Measurements from ENCODE around the gene ANGPTL5. TPM values are rescaled to one million over a fixed set of nuclear protein-coding genes. Genes with fewer than 3 reads are reported as not detected.

ANGPTL5 gene
- total RNA-seq, result not detected

DNA sequence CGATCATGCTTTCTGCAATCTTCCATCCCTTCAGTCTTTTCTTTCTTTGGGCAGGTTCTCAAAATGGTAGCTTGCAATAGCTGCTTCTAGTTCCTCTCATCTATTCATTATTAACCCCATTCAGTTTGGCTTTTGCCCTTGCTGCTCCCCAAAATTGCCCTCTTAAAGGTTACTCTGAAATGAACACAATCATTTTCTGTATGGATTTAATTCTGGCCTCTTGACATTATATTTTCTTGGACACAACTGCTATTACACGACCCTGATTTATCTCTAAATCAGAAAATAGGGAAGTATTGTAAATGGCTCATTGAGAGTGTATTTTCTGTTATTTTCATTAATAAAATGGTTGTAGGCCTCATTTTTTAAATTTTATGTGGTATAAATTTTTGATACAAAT is at the start of gene ANGPTL5:
TSS of gene ANGPTL5 (minus strand) at position 101 of the 400 bp plus-strand sequence. CDS start 8,613 bp downstream, outside the sequence.

GRCh38 chr11:101914738-101915426 is 1.4 kb downstream of the ANGPTL5 start, which contains the start of gene CEP126:
CEP126 (plus strand) TSS chr11:101915010; CDS start chr11:101915285, 275 bp downstream.

Other genes starting within 250 kb of the ANGPTL5 start
- gene CEP126, start 1.5 kb downstream of the ANGPTL5 start, total RNA-seq, result 2.3 TPM
- 1.9 TPM for gene CFAP300, start 130.9 kb upstream of the ANGPTL5 start, total RNA-seq
- 166 TPM for gene YAP1, start 193.9 kb upstream of the ANGPTL5 start, total RNA-seq

Data from metanephros (tissue), 1 donor.